ENCODE data around the gene IARS1. TPM values are rescaled to one million over a fixed set of nuclear protein-coding genes. Genes with fewer than 3 reads are reported as not detected.

IARS1 gene
- total and polyA plus RNA-seq, 2 of the 8 experiments (the other 6 are each of a cell fraction or from before 2014, with no cell fraction given): 74.9 to 243 TPM

DNA sequence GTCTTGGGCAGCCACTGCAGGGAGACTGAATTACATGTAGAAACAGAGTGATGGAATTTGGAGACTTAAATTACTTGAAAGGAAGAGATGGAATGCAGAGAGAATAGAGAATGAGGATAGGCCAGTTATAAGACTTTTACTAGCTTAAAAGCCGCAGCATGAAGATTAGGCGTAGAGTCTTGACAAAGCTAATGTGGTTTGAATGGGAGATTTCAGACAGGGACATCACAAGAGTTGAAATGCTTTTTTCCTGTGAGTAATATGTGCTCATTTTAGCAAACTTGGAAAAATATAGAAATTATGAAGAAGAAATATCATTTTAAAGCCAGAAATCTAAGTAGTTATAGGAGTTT lies 39.8 kb upstream of the IARS1 start:
- H4K20me1 ChIP-seq (replicated peaks in 1 of 2; ENCODE audit: control insufficient read depth in 1 of 2, insufficient read depth in 2 of 2, low read length in 2 of 2): peaks cover 1 to 2% of the 10 kb centered on the region in 2 experiments
- H2AFZ ChIP-seq (ENCODE audit: low read length): no peak overlapping the region
- no peak overlapping the region for H2BK20ac ChIP-seq (ENCODE audit: low read length)
- H3K79me2 ChIP-seq (ENCODE audit: control insufficient read depth in 1 of 2, insufficient read depth in 2 of 2, low read length in 2 of 2): no peaks in the 10 kb centered on the region
- no peak overlapping the region for H3K4ac ChIP-seq (replicated peaks; ENCODE audit: insufficient read length, low read depth, low read length)
- H3K79me1 ChIP-seq (ENCODE audit: low read depth, low read length): no peaks in the 10 kb centered on the region
- H3K23me2 ChIP-seq (ENCODE audit: low read depth, low read length): no peaks in the 10 kb centered on the region
- no peak overlapping the region for H3K27ac ChIP-seq (ENCODE audit: low read depth, low read length)
- H2BK5ac ChIP-seq (ENCODE audit: low read depth, low read length): no peak overlapping the region
- no peak overlapping the region for H3K23ac ChIP-seq (ENCODE audit: insufficient read length)
- no peak overlapping the region for H3K4me2 ChIP-seq (ENCODE audit: insufficient read depth in 1 of 2, low read depth in 2 of 2, low read length in 2 of 2)
- H3K4me1 ChIP-seq (replicated peaks in 1 of 4; ENCODE audit: control insufficient read depth in 3 of 4, insufficient read depth in 4 of 4, low read length in 3 of 4): no peaks in the 10 kb centered on the region
- no peak overlapping the region for H2AK5ac ChIP-seq (ENCODE audit: low read depth, low read length)
- H4K5ac ChIP-seq (ENCODE audit: insufficient read length, low read depth, low read length): no peak overlapping the region
- CTCF ChIA-PET (ENCODE audit: partially characterized antibody): interaction anchor here (0.8 to 1.0 kb wide), 2 partner anchors 147 to 185 kb away, joined by 3 to 5 read pairs; no protein-coding TSS in a partner anchor
- H2BK12ac ChIP-seq (ENCODE audit: low read depth, low read length): no peak overlapping the region
- H3K4me3 ChIP-seq (ENCODE audit: extremely low read depth in 1 of 4, insufficient read depth in 2 of 4, low read depth in 3 of 4, low read length in 4 of 4): no peak overlapping the region
- POLR2A ChIA-PET (ENCODE audit: partially characterized antibody): interaction anchor here (1.3 kb wide), 1 partner anchor 9 kb away, joined by 4 read pairs; the partner anchor contains the start of gene NOL8
- H4K91ac ChIP-seq (replicated peaks; ENCODE audit: insufficient read length, low read length): no peak overlapping the region
- H3K14ac ChIP-seq (ENCODE audit: insufficient read length): no peak overlapping the region
- no peak overlapping the region for H2BK15ac ChIP-seq (ENCODE audit: low read length)
- peaks cover 0 to 7% (median 0%) of the 10 kb centered on the region in 4 experiments; a peak in 3 of 8 replicates for H3K36me3 ChIP-seq (ENCODE audit: control insufficient read depth in 2 of 4, insufficient read depth in 4 of 4, low read length in 3 of 4)
- FAIRE-seq (no peak), DNase-seq (ENCODE audit: low read depth in 1 of 2, low spot score in 2 of 2) (no peak)
- 97% methylated on average over 2 of the region's 2 CpGs; no CpG with 5 or more reads in 1 of the 2 experiments for WGBS, 2 experiments (ENCODE audit: extremely low coverage in 1 of 2, insufficient coverage in 1 of 2, insufficient read length in 1 of 2, insufficient replicate concordance in 2 of 2, low coverage in 1 of 2, low lambda C conversion rate in 2 of 2, missing lambda C conversion rate in 1 of 2)
- H2BK120ac ChIP-seq (replicated peaks; ENCODE audit: low read depth, low read length): no peak overlapping the region
- H3K56ac ChIP-seq (replicated peaks; ENCODE audit: insufficient read length, low read depth, low read length): no peak overlapping the region
- H3K9me3 ChIP-seq (ENCODE audit: insufficient read depth in 2 of 2, low read depth in 1 of 2, low read length in 1 of 2): no peaks in the 10 kb centered on the region
- no peak overlapping the region for H3K9ac ChIP-seq (replicated peaks in 1 of 4; ENCODE audit: extremely low read depth in 1 of 4, low read depth in 3 of 4, low read length in 3 of 4)
- H4K8ac ChIP-seq (ENCODE audit: extremely low read depth, insufficient read depth, low read length): no peak overlapping the region
- H3K18ac ChIP-seq (ENCODE audit: extremely low read depth, low read length): no peak overlapping the region
- no peaks in the 10 kb centered on the region for H3K27me3 ChIP-seq (replicated peaks in 1 of 4; ENCODE audit: control insufficient read depth in 3 of 4, extremely low read depth in 1 of 4, insufficient read depth in 3 of 4, low read length in 3 of 4)
- TF ChIP-seq GTF2F1 (IDR thresholded peaks at IDR 0.05; ENCODE audit: borderline replicate concordance, low read depth, low read length) (no peak), CEBPB (IDR thresholded peaks at IDR 0.05; ENCODE audit: low read depth, low read length) (no peak), BACH1 (IDR thresholded peaks at IDR 0.05; ENCODE audit: low read length) (no peak), ZNF274 (IDR thresholded peaks at IDR 0.05; ENCODE audit: borderline replicate concordance, extremely low read depth, low read length) (no peak), EZH2 (IDR thresholded peaks at IDR 0.05; ENCODE audit: low read depth, low read length, severe bottlenecking) (no peak), JUND (IDR thresholded peaks at IDR 0.05; ENCODE audit: low read length) (no peak)
- TF ChIP-seq, protein P1, sequence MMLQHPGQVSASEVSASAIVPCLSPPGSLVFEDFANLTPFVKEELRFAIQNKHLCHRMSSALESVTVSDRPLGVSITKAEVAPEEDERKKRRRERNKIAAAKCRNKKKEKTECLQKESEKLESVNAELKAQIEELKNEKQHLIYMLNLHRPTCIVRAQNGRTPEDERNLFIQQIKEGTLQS (IDR thresholded peaks at IDR 0.05; ENCODE audit: insufficient read depth, low read depth, low read length): no peak
